ENCODE data around the gene TRAF1. TPM values are rescaled to one million over a fixed set of nuclear protein-coding genes. Genes with fewer than 3 reads are reported as not detected.

The TRAF1 gene
- total RNA-seq, 1 experiment from 2014 or later = 4.7 TPM

DNA sequence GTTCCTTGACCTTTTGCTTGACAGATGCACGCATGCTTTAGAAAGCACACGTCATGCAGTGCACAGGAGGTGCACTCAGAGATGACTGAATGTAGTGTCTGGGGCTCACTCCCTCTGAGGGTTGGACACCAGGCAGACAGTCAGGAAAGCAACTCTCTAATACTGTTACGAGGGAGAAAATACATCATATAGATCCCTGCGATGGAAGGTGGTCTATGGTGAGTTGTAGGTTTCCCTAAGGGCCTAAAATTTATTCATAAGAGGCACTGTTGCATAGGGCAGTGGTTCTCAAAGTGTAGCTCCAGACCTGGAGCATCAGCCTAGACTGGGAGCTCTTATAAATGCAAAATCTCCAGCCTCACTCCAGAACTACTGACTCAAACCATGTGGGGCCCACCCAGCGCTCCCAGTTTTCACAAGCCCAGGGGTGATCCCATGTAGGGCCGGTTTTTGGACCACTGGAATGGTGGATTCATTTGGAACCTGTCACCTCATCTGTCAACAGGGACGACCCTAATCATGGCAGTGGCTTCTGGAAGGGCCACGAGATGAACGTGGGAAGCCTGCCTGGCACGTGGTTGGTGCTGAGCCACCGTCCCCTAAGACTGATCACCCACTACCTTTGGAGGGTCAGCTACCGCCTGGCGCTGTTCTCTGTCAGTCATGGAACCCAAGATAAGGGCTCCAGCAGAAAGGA lies 32.8 kb downstream of the TRAF1 start:
- intact Hi-C loops (cut with micrococcal nuclease; ENCODE audit: unreplicated experiment) (no loop called here), in situ Hi-C loops (cut with HindIII; ENCODE audit: low pct_unique_long_range_greater_than_20kb, low sequenced_read_pairs) (no loop called here)
- BruUV-seq (replicated peaks) = no TSS peak
- TF ChIP-seq, protein P1, sequence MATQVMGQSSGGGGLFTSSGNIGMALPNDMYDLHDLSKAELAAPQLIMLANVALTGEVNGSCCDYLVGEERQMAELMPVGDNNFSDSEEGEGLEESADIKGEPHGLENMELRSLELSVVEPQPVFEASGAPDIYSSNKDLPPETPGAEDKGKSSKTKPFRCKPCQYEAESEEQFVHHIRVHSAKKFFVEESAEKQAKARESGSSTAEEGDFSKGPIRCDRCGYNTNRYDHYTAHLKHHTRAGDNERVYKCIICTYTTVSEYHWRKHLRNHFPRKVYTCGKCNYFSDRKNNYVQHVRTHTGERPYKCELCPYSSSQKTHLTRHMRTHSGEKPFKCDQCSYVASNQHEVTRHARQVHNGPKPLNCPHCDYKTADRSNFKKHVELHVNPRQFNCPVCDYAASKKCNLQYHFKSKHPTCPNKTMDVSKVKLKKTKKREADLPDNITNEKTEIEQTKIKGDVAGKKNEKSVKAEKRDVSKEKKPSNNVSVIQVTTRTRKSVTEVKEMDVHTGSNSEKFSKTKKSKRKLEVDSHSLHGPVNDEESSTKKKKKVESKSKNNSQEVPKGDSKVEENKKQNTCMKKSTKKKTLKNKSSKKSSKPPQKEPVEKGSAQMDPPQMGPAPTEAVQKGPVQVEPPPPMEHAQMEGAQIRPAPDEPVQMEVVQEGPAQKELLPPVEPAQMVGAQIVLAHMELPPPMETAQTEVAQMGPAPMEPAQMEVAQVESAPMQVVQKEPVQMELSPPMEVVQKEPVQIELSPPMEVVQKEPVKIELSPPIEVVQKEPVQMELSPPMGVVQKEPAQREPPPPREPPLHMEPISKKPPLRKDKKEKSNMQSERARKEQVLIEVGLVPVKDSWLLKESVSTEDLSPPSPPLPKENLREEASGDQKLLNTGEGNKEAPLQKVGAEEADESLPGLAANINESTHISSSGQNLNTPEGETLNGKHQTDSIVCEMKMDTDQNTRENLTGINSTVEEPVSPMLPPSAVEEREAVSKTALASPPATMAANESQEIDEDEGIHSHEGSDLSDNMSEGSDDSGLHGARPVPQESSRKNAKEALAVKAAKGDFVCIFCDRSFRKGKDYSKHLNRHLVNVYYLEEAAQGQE (IDR thresholded peaks at IDR 0.05; ENCODE audit: insufficient read depth in 1 of 2, low read depth in 2 of 2, low read length in 1 of 2) = no peak
- TF ChIP-seq, protein P2, sequence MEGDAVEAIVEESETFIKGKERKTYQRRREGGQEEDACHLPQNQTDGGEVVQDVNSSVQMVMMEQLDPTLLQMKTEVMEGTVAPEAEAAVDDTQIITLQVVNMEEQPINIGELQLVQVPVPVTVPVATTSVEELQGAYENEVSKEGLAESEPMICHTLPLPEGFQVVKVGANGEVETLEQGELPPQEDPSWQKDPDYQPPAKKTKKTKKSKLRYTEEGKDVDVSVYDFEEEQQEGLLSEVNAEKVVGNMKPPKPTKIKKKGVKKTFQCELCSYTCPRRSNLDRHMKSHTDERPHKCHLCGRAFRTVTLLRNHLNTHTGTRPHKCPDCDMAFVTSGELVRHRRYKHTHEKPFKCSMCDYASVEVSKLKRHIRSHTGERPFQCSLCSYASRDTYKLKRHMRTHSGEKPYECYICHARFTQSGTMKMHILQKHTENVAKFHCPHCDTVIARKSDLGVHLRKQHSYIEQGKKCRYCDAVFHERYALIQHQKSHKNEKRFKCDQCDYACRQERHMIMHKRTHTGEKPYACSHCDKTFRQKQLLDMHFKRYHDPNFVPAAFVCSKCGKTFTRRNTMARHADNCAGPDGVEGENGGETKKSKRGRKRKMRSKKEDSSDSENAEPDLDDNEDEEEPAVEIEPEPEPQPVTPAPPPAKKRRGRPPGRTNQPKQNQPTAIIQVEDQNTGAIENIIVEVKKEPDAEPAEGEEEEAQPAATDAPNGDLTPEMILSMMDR (IDR thresholded peaks at IDR 0.05) = no peak
- no peak for TF ChIP-seq POLR2AphosphoS5 (IDR thresholded peaks at IDR 0.05; ENCODE audit: low read depth, low read length)
- TF ChIP-seq SIN3A (IDR thresholded peaks at IDR 0.05; ENCODE audit: borderline replicate concordance, insufficient read depth, low read depth, low read length) = no peak
- TF ChIP-seq TCF7L2 (IDR thresholded peaks at IDR 0.05; ENCODE audit: low read depth, low read length) = no peak
- Histone ChIP-seq H3K27me3 (ENCODE audit: control insufficient read depth, insufficient read depth, low read length) (no peaks in the 10 kb centered on the region), H3K4me3 (ENCODE audit: low read depth in 2 of 2, low read length in 2 of 2) (no peak overlapping the region), H3K4me1 (ENCODE audit: control insufficient read depth, insufficient read depth, low read length) (no peaks in the 10 kb centered on the region; the same call in 1 of the 2 replicates), H3K36me3 (ENCODE audit: control insufficient read depth, insufficient read depth, low read length) (no peaks in the 10 kb centered on the region), H3K9me3 (ENCODE audit: control insufficient read depth, insufficient read depth, low read depth, low read length) (no peaks in the 10 kb centered on the region), H3K27ac (ENCODE audit: low read length) (no peak overlapping the region)
- ATAC-seq (no peak), DNase-seq (ENCODE audit: low read depth, low spot score) (no peak)
- ChIA-PET CTCF (no interaction called here), POLR2A (no interaction called here)

DNA sequence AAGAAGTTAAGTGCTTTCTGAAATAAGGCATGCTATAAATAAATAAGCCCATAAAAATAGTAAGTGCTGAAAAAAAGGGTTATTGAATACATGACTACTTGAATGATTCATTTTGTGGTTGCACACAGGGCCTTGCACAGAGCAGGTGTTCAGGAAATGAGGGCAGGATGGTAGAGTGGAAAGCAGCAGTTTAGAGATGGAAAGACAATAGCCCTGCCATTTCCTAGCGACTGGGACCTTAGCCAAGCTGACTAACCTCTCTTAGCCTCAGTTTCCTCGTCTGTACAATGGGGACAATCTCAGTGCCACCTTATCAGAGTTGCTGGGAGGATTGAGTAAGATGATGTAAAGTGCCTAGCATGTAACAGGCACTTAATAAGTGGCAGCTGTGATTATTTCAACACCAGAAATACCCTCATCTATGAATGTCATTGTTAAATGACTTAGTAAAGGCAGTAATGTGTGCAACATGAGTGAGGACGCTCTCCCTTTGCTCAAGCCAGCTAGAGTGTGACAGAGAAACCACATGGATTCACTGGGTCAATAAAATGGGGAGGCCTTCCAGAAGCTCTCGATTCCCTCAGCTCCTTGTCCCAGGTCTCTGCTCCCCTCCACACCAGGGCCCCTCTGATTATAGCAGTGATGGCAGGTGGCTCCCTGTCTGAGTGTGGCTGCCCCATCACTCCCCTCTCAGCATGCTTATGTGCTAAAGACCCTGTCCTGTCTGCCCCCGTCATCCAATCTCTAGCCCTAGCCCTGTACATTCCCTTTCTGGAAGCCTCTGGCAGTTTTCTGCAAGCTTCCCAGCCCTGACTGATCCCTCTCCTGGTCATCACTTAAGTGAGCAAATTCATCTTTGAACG lies 33.6 kb downstream of the TRAF1 start:
- TF ChIP-seq TCF7L2 (IDR thresholded peaks at IDR 0.05; ENCODE audit: low read depth, low read length) (no peak), SIN3A (IDR thresholded peaks at IDR 0.05; ENCODE audit: borderline replicate concordance, insufficient read depth, low read depth, low read length) (no peak), POLR2AphosphoS5 (IDR thresholded peaks at IDR 0.05; ENCODE audit: low read depth, low read length) (no peak)
- TF ChIP-seq, protein P1 (IDR thresholded peaks at IDR 0.05; ENCODE audit: insufficient read depth in 1 of 2, low read depth in 2 of 2, low read length in 1 of 2) = no peak
- TF ChIP-seq, protein P2 (IDR thresholded peaks at IDR 0.05) = no peak
- in situ Hi-C loops (cut with HindIII; ENCODE audit: low pct_unique_long_range_greater_than_20kb, low sequenced_read_pairs) (no loop called here), intact Hi-C loops (cut with micrococcal nuclease; ENCODE audit: unreplicated experiment) (no loop called here)
- DNase-seq (ENCODE audit: low read depth, low spot score) (no peak), ATAC-seq (no peak)
- no TSS peak for BruUV-seq (replicated peaks)
- CTCF ChIA-PET = no interaction called here
- Histone ChIP-seq H3K27ac (ENCODE audit: low read length) (no peak overlapping the region), H3K4me1 (ENCODE audit: control insufficient read depth, insufficient read depth, low read length) (no peaks in the 10 kb centered on the region; the same call in 1 of the 2 replicates), H3K36me3 (ENCODE audit: control insufficient read depth, insufficient read depth, low read length) (no peaks in the 10 kb centered on the region), H3K27me3 (ENCODE audit: control insufficient read depth, insufficient read depth, low read length) (no peaks in the 10 kb centered on the region), H3K9me3 (ENCODE audit: control insufficient read depth, insufficient read depth, low read depth, low read length) (no peaks in the 10 kb centered on the region), H3K4me3 (ENCODE audit: low read depth in 2 of 2, low read length in 2 of 2) (no peak overlapping the region)
- POLR2A ChIA-PET = no interaction called here

Measured in Panc1 (cell line).